Tibial nerve (tissue), 4 donors: Measurements from ENCODE around the gene NSD1. TPM values are rescaled to one million over a fixed set of nuclear protein-coding genes. Genes with fewer than 3 reads are reported as not detected.
A peak's percentile ranks its signal among the peaks of the same experiment; 100 is the strongest.

Experiments used
- DNase-seq, 2 donors: peaks; one replicate each; pipeline ENCODE4 v3.0.0-alpha.2; 2019; ENCODE audit warnings: low spot score in 2 of 2
- H3K27ac ChIP-seq, 4 donors: fragments of 200-600 bp; sonication (generic) in 3 of 4; one replicate each; pipeline ENCODE4 v1.5.1; 2017 to 2019; ENCODE audit warnings: mild to moderate bottlenecking in 1 of 4
- H3K27me3 ChIP-seq, 2 donors: fragments of 200-600 bp; sonication (generic) in 1 of 2; one replicate each; pipeline versions ENCODE4 v1.5.1 to v1.6.0; 2017 to 2019
- H3K36me3 ChIP-seq, 3 donors: fragments of 200-600 bp; sonication (generic); one replicate each; pipeline ENCODE4 v1.5.1; 2018 to 2019
- H3K4me1 ChIP-seq, 4 donors: fragments of 200-600 bp; sonication (generic) in 3 of 4; one replicate each; pipeline ENCODE4 v1.5.1; 2017 to 2019
- H3K4me3 ChIP-seq, 4 donors: fragments of 200-600 bp; sonication (generic) in 3 of 4; one replicate each; pipeline ENCODE4 v1.5.1; 2017 to 2019; ENCODE audit warnings: mild to moderate bottlenecking in 1 of 4, moderate library complexity in 1 of 4
- H3K9me3 ChIP-seq, 4 donors: fragments of 200-600 bp; sonication (generic) in 3 of 4; one replicate each; pipeline ENCODE4 v1.5.1; 2017 to 2019
- EP300 ChIP-seq, 2 donors: sonication (generic); formaldehyde crosslinking; IDR thresholded peaks; one replicate each; pipeline ENCODE4 v1.6.1; 2017; ENCODE audit warnings: antibody characterized with exemption in 2 of 2, mild to moderate bottlenecking in 1 of 2
- POLR2A ChIP-seq, 2 donors: fragments of 450-650 bp; IDR thresholded peaks; one replicate each; pipeline ENCODE4 v1.6.1; 2017; ENCODE audit warnings: antibody characterized with exemption in 2 of 2, mild to moderate bottlenecking in 2 of 2, moderate library complexity in 2 of 2
- WGBS, 2 donors: methylation state at CpG; one replicate each; pipeline ENCODE4 v1.1.5; 2018; 5-methylcytosine and 5-hydroxymethylcytosine counted together
- total RNA-seq, 4 donors: library from RNA; depleted of rRNA; stranded (reverse); fragments of >200 nt; gene quantifications; one replicate each; pipeline ENCODE4 v1.1.0, GENCODE V29; 2016
- TF ChIP-seq, protein P1 (sequence below), 5 experiments: fragments of 200-600 bp in 3 of 5; fragments of 450-650 bp in 2 of 5; sonication (generic) in 3 of 5; IDR thresholded peaks; one replicate each; pipeline ENCODE4 v1.5.1; 2016 to 2019; ENCODE audit warnings: antibody characterized with exemption in 5 of 5, mild to moderate bottlenecking in 3 of 5, moderate library complexity in 2 of 5

NSD1 gene
- total RNA-seq, 4 donors from 2014 or later, result 36.6 to 51.3 (median 40.7) TPM

GRCh38 chr5:177178733-177179304, 45.2 kb downstream of the NSD1 start:
- no peaks in the 10 kb centered on the region for H3K27me3 ChIP-seq
- H3K27ac ChIP-seq, result no peak overlapping the region
- TF ChIP-seq EP300 (IDR thresholded peaks at IDR 0.05) (no peak), POLR2A (IDR thresholded peaks at IDR 0.05) (no peak)
- TF ChIP-seq, protein P1, sequence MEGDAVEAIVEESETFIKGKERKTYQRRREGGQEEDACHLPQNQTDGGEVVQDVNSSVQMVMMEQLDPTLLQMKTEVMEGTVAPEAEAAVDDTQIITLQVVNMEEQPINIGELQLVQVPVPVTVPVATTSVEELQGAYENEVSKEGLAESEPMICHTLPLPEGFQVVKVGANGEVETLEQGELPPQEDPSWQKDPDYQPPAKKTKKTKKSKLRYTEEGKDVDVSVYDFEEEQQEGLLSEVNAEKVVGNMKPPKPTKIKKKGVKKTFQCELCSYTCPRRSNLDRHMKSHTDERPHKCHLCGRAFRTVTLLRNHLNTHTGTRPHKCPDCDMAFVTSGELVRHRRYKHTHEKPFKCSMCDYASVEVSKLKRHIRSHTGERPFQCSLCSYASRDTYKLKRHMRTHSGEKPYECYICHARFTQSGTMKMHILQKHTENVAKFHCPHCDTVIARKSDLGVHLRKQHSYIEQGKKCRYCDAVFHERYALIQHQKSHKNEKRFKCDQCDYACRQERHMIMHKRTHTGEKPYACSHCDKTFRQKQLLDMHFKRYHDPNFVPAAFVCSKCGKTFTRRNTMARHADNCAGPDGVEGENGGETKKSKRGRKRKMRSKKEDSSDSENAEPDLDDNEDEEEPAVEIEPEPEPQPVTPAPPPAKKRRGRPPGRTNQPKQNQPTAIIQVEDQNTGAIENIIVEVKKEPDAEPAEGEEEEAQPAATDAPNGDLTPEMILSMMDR (IDR thresholded peaks at IDR 0.05), result no peak
- peaks cover 0 to 9% (median 0%) of the 10 kb centered on the region in 3 donors for H3K36me3 ChIP-seq
- 86 to 94% methylated on average over 3 of the region's 3 CpGs for WGBS, 2 donors
- no peak for DNase-seq
- no peak overlapping the region for H3K4me3 ChIP-seq
- H3K4me1 ChIP-seq, result peaks cover 0 to 42% (median 9%) of the 10 kb centered on the region in 4 donors
- no peaks in the 10 kb centered on the region for H3K9me3 ChIP-seq

DNA sequence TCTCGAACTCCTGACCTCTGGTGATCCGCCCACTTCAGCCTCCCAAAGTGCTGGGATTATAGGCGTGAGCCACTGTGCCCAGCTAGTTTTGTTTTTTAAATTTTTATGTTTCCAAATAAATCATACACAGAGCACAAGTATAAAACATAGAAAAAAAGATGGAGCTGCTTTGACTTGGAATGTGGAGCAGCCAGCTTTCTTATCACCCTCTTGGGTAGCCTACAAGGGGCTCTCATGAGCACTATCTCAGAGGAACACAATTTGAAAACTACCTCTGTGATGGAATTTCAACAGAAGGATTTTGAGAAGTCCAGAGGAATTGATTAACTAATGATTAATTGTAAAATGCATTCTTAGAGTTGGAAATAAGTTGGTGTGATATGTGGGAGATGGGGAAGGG, 45.9 kb downstream of the NSD1 start:
- H3K4me1 ChIP-seq, result peaks cover 0 to 47% (median 9%) of the 10 kb centered on the region in 4 donors
- no peak overlapping the region for H3K4me3 ChIP-seq
- TF ChIP-seq EP300 (IDR thresholded peaks at IDR 0.05), result no peak
- no peak for TF ChIP-seq POLR2A (IDR thresholded peaks at IDR 0.05)
- TF ChIP-seq, protein P1 (IDR thresholded peaks at IDR 0.05), result no peak
- no peaks in the 10 kb centered on the region for H3K27me3 ChIP-seq
- peaks cover 0 to 9% (median 0%) of the 10 kb centered on the region in 3 donors for H3K36me3 ChIP-seq
- 72 to 81% methylated on average over 3 of the region's 3 CpGs for WGBS, 2 donors
- H3K27ac ChIP-seq, result no peak overlapping the region
- no peak for DNase-seq
- H3K9me3 ChIP-seq, result no peaks in the 10 kb centered on the region

DNA sequence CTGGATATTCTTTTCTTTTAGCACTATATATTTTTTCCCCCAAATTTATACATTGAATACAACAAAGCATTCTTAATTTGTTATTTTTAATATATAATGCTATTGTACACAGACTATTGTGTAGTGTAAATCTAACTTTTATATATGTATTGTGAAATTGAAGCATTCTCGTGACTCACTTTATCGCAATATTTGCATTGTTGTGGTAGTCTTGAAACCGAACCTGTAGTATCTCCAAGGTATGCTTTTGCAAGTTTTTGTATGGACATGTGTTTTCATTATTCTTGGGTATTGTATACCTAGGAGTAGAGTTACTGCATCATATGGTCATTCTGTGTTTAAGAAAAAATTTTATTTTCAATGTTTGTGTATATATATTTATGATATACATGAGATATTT, 49.6 kb downstream of the NSD1 start:
- Histone ChIP-seq H3K9me3 (no peaks in the 10 kb centered on the region), H3K4me1 (peaks cover 0 to 48% (median 3%) of the 10 kb centered on the region in 4 donors), H3K27ac (no peak overlapping the region), H3K27me3 (no peaks in the 10 kb centered on the region), H3K4me3 (no peak overlapping the region), H3K36me3 (peaks cover 0 to 14% (median 0%) of the 10 kb centered on the region in 3 donors)
- no peak for TF ChIP-seq POLR2A (IDR thresholded peaks at IDR 0.05)
- TF ChIP-seq EP300 (IDR thresholded peaks at IDR 0.05), result no peak
- TF ChIP-seq, protein P1 (IDR thresholded peaks at IDR 0.05), result no peak
- WGBS, 2 donors, result 93 to 94% methylated on average over 3 of the region's 3 CpGs
- no peak for DNase-seq

DNA sequence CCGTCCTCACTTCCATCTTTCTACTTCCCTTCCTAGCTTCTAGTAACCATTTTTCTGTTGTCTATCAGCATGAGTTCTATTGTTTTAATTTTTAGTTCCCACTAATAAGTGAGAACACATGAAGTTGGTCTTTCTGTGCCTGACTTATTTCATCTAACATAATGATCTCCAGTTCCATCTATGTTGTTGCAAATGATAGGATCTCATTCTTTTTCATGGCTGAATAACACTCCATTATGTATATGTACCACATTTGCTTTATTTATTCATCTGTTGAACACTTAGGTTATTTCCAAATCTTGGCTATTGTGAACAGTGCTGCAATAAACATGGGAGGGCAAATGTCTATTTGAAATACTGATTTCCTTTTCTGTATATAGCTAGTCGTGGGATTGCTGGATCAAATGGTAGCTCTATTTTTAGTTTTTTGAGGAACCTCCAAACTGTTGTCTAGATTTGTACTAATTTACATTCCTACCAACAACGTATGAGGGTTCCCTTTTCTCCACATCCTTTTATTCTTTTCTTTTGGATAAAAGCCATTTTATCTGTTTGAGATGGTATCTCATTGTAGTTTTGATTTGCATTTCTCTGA, 50.3 kb downstream of the NSD1 start:
- H3K27me3 ChIP-seq, result no peaks in the 10 kb centered on the region
- DNase-seq, result no peak
- H3K9me3 ChIP-seq, result no peaks in the 10 kb centered on the region
- TF ChIP-seq, protein P1 (IDR thresholded peaks at IDR 0.05), result no peak
- H3K36me3 ChIP-seq, result peaks cover 0 to 14% (median 0%) of the 10 kb centered on the region in 3 donors
- peaks cover 0 to 45% (median 3%) of the 10 kb centered on the region in 4 donors for H3K4me1 ChIP-seq
- no peak overlapping the region for H3K4me3 ChIP-seq
- WGBS, 2 donors, result 48 to 53% methylated on average over 3 of the region's 3 CpGs
- peak overlapping the region in 1 of 4 donors; percentile 11 for H3K27ac ChIP-seq

GRCh38 chr5:177185993-177186392, 52.4 kb downstream of the NSD1 start:
- TF ChIP-seq, protein P1 (IDR thresholded peaks at IDR 0.05), result no peak
- no peak for TF ChIP-seq POLR2A (IDR thresholded peaks at IDR 0.05)
- peaks cover 0 to 14% (median 0%) of the 10 kb centered on the region in 3 donors for H3K36me3 ChIP-seq
- peaks cover 0 to 44% (median 0%) of the 10 kb centered on the region in 4 donors for H3K4me1 ChIP-seq
- DNase-seq, result no peak
- H3K4me3 ChIP-seq, result no peak overlapping the region
- H3K9me3 ChIP-seq, result no peaks in the 10 kb centered on the region
- no peak overlapping the region for H3K27ac ChIP-seq
- WGBS, 2 donors, result 75 to 76% methylated on average over 2 of the region's 2 CpGs
- H3K27me3 ChIP-seq, result no peaks in the 10 kb centered on the region
